Kidney epithelial cell (primary cell): Measurements from ENCODE around the gene TMEM9B. TPM values are rescaled to one million over a fixed set of nuclear protein-coding genes. Genes with fewer than 3 reads are reported as not detected.
"Not testable (repeated sequence)": the region's sequence is repeated elsewhere in the genome, so short reads cannot be mapped to it uniquely, and the experiment has no call there.

Experiments
- DNase-seq: peaks from one replicate; pipeline ENCODE4 v3.0.0-alpha.2; 2010; ENCODE audit warnings: low read depth
- H3K27me3 ChIP-seq: 2 replicates; pipeline ENCODE4 v1.6.0; 2011; ENCODE audit warnings: low read length; ENCODE audit not compliant: control insufficient read depth, insufficient read depth
- H3K36me3 ChIP-seq: 2 replicates; pipeline ENCODE4 v1.5.1; 2011; ENCODE audit warnings: low read length; ENCODE audit not compliant: control insufficient read depth, insufficient read depth
- H3K4me3 ChIP-seq: 2 replicates; pipeline ENCODE4 v1.5.1; 2011; ENCODE audit warnings: low read depth, mild to moderate bottlenecking, control low read depth, low read length
- total RNA-seq: library from RNA; depleted of rRNA; stranded (reverse); fragments of >200 nt; gene quantifications from 2 replicates; pipeline ENCODE4 v1.2.3, GENCODE V29; 2015
- TF ChIP-seq, protein P1 (sequence below): IDR thresholded peaks from 2 replicates; pipeline ENCODE4 v1.5.1; 2011; ENCODE audit warnings: mild to moderate bottlenecking, moderate library complexity, low read length, control low read depth, inconsistent platforms; ENCODE audit not compliant: insufficient read depth, poor library complexity, severe bottlenecking

TMEM9B gene
- total RNA-seq, 1 donor from 2014 or later: 51.4 TPM

DNA sequence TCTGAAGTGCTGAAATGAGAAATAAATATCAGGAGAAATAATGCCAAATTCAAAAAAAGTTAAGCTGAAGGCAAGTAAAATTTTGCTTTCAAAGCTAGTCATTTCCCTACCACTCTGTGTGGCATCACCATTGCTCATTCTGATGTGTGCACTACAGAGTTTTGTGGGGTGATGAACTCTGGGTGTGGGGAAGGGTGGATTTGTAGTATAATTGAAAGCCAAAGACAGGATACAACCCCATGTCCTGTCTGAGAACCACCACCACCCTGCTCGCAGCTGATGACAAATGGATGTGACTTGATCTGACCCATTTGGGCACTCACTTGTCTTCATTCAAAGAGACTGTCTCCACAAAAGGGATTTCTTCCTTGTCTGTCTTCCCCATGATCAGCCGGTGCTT is 19.3 kb upstream of the TMEM9B start:
- Histone ChIP-seq H3K36me3 (no peaks in the 10 kb centered on the region), H3K4me3 (no peak overlapping the region), H3K27me3 (no peaks in the 10 kb centered on the region)
- no peak for DNase-seq
- TF ChIP-seq, protein P1, sequence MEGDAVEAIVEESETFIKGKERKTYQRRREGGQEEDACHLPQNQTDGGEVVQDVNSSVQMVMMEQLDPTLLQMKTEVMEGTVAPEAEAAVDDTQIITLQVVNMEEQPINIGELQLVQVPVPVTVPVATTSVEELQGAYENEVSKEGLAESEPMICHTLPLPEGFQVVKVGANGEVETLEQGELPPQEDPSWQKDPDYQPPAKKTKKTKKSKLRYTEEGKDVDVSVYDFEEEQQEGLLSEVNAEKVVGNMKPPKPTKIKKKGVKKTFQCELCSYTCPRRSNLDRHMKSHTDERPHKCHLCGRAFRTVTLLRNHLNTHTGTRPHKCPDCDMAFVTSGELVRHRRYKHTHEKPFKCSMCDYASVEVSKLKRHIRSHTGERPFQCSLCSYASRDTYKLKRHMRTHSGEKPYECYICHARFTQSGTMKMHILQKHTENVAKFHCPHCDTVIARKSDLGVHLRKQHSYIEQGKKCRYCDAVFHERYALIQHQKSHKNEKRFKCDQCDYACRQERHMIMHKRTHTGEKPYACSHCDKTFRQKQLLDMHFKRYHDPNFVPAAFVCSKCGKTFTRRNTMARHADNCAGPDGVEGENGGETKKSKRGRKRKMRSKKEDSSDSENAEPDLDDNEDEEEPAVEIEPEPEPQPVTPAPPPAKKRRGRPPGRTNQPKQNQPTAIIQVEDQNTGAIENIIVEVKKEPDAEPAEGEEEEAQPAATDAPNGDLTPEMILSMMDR: no peak

- TF ChIP-seq, protein P1: no peak
- Histone ChIP-seq H3K27me3 (no peaks in the 10 kb centered on the region), H3K36me3 (no peaks in the 10 kb centered on the region), H3K4me3 (no peak overlapping the region)
- no peak for DNase-seq
These were observed 16.2 kb upstream of the TMEM9B start for GRCh38 chr11:8980485-8980884.

DNA sequence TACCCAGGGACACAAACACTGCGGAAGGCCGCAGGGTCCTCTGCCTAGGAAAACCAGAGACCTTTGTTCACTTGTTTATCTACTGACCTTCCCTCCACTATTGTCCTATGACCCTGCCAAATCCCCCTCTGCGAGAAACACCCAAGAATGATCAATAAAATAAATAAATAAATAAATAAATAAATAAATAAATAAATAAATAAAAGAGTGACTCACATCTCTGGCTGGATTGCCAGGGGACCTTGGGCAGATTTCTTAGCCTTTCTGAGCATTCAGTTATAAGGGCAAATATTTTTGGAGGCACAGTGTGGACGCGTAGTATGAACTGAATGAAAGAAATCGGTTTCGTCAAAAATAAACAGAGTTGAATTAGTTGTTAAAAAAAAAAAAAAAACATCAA is 15.1 kb upstream of the TMEM9B start:
- not testable (repeated sequence) for DNase-seq, H3K27me3 ChIP-seq, H3K36me3 ChIP-seq, H3K4me3 ChIP-seq

DNA sequence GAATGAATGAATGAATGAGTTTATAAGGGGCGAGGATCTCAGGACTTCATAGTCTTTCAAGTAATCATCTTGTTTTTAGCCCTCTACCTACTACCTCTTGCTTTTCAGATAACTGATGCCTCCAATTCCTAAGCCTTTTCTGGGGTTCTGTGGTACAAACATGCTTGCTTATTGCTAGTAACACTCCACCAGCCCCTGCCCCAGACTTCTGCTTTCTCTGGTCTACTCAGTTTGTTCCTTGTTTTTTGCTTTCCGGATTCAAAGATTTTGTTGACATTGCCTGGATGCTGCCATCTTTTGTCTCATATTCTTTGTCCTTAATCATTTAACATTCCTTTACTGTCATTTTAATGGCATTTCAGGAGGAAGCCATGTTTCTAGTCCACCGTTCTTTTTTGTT is 8.9 kb upstream of the TMEM9B start:
- Histone ChIP-seq H3K4me3 (no peak overlapping the region), H3K27me3 (no peaks in the 10 kb centered on the region), H3K36me3 (no peaks in the 10 kb centered on the region)
- TF ChIP-seq, protein P1: no peak
- no peak for DNase-seq

DNA sequence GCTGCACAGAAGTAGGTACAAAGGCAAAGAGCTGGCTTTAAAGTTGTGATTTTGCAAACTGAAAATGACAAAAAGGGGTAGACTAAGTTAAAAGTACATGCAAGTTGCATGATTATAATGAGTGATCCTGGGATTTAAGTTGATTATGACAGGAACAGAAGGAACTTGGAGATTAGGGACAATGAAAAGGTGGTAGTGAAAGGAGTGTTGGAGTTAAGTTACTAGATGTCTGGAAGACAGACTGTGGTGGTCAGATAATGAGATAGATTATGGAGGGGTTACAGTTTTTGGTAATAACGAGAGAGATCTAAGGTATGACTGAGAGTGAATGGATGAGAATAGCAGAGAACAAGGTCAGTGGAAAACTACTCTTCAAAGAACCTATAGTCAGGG is 7.7 kb upstream of the TMEM9B start:
- DNase-seq: no peak
- H3K27me3 ChIP-seq: no peaks in the 10 kb centered on the region
- no peaks in the 10 kb centered on the region for H3K36me3 ChIP-seq
- TF ChIP-seq, protein P1: no peak
- H3K4me3 ChIP-seq: no peak overlapping the region

- TF ChIP-seq, protein P1: no peak
- DNase-seq: no peak
- Histone ChIP-seq H3K36me3 (no peaks in the 10 kb centered on the region), H3K4me3 (no peak overlapping the region), H3K27me3 (no peaks in the 10 kb centered on the region)
These were observed 7.1 kb upstream of the TMEM9B start for GRCh38 chr11:8971196-8971923.
